ENCODE data around the gene KIAA0408. TPM values are rescaled to one million over a fixed set of nuclear protein-coding genes. Genes with fewer than 3 reads are reported as not detected.

KIAA0408 gene
- polyA plus RNA-seq, 1 donor from 2014 or later: 156 TPM

DNA sequence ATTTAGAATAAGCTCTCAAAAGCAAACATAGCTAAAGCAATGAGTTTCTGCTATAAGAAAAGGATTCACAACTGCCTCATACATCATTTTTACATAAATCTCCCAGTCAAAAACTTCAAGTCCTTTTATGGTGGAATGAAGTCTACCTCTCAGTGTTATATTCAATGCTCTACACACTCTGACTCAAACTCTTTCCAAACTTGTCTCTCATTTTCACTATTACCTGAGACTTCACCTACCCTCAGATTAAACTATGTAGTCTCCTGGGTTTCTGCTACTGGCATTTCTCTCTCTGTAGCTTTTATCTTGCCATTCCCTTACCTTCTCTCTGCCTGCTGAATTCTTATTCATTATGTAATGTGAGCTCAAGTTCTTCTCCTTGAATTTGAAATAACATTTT, 11.4 kb downstream of the KIAA0408 start (continued):
- TF ChIP-seq, protein P1, sequence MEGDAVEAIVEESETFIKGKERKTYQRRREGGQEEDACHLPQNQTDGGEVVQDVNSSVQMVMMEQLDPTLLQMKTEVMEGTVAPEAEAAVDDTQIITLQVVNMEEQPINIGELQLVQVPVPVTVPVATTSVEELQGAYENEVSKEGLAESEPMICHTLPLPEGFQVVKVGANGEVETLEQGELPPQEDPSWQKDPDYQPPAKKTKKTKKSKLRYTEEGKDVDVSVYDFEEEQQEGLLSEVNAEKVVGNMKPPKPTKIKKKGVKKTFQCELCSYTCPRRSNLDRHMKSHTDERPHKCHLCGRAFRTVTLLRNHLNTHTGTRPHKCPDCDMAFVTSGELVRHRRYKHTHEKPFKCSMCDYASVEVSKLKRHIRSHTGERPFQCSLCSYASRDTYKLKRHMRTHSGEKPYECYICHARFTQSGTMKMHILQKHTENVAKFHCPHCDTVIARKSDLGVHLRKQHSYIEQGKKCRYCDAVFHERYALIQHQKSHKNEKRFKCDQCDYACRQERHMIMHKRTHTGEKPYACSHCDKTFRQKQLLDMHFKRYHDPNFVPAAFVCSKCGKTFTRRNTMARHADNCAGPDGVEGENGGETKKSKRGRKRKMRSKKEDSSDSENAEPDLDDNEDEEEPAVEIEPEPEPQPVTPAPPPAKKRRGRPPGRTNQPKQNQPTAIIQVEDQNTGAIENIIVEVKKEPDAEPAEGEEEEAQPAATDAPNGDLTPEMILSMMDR (IDR thresholded peaks at IDR 0.05; ENCODE audit: poor library complexity, severe bottlenecking): no peak
- no peak for TF ChIP-seq POLR2AphosphoS5 (IDR thresholded peaks at IDR 0.05)

DNA sequence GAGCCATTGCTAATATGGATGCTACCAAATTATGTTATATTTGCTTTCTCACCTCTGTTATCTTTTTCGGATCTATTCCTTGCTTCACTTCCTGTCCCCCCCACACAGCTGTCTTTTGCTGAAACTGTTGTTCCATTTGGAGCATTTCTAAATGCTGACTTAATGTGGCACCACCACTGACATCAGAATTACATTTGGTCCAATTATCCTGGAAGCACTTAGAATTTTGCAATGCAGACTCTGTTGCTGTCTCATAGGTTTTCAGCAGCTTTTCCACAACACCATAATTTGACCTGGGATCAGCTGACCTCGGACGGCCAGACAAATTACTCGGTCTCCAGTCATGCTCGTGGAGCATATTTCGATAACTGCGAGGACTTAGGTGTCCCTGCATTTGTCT, 12.8 kb downstream of the KIAA0408 start:
- H4K20me1 ChIP-seq (ENCODE audit: insufficient read depth): no peaks in the 10 kb centered on the region
- H3K27me3 ChIP-seq (ENCODE audit: insufficient read depth, low read depth, low read length): no peaks in the 10 kb centered on the region
- no peaks in the 10 kb centered on the region for H3F3A ChIP-seq (ENCODE audit: insufficient read depth, low read length, poor library complexity, severe bottlenecking)
- H3K9ac ChIP-seq (ENCODE audit: low read length): no peak overlapping the region
- peaks cover 3% of the 10 kb centered on the region for H3K79me2 ChIP-seq (replicated peaks; ENCODE audit: insufficient read depth, low read length)
- H3K9me3 ChIP-seq (ENCODE audit: low read length): no peaks in the 10 kb centered on the region
- no peaks in the 10 kb centered on the region for H3K9me2 ChIP-seq (ENCODE audit: insufficient read depth, low read length)
- H3K4me3 ChIP-seq (ENCODE audit: low read length): no peak overlapping the region
- no peak overlapping the region for H3K4me2 ChIP-seq (ENCODE audit: low read length)
- H3K36me3 ChIP-seq (ENCODE audit: insufficient read depth, low read length): peaks cover 20% of the 10 kb centered on the region
- no peak for TF ChIP-seq SMC3 (conservative IDR thresholded peaks at IDR 0.05; ENCODE audit: poor library complexity)
- TF ChIP-seq RAD21 (conservative IDR thresholded peaks at IDR 0.05): no peak
- TF ChIP-seq POLR2AphosphoS5 (IDR thresholded peaks at IDR 0.05): no peak
- TF ChIP-seq, protein P1 (IDR thresholded peaks at IDR 0.05; ENCODE audit: poor library complexity, severe bottlenecking): no peak
- TF ChIP-seq TAF1 (IDR thresholded peaks at IDR 0.05; ENCODE audit: low read depth): no peak
- TF ChIP-seq, protein P2, sequence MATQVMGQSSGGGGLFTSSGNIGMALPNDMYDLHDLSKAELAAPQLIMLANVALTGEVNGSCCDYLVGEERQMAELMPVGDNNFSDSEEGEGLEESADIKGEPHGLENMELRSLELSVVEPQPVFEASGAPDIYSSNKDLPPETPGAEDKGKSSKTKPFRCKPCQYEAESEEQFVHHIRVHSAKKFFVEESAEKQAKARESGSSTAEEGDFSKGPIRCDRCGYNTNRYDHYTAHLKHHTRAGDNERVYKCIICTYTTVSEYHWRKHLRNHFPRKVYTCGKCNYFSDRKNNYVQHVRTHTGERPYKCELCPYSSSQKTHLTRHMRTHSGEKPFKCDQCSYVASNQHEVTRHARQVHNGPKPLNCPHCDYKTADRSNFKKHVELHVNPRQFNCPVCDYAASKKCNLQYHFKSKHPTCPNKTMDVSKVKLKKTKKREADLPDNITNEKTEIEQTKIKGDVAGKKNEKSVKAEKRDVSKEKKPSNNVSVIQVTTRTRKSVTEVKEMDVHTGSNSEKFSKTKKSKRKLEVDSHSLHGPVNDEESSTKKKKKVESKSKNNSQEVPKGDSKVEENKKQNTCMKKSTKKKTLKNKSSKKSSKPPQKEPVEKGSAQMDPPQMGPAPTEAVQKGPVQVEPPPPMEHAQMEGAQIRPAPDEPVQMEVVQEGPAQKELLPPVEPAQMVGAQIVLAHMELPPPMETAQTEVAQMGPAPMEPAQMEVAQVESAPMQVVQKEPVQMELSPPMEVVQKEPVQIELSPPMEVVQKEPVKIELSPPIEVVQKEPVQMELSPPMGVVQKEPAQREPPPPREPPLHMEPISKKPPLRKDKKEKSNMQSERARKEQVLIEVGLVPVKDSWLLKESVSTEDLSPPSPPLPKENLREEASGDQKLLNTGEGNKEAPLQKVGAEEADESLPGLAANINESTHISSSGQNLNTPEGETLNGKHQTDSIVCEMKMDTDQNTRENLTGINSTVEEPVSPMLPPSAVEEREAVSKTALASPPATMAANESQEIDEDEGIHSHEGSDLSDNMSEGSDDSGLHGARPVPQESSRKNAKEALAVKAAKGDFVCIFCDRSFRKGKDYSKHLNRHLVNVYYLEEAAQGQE (IDR thresholded peaks at IDR 0.05; ENCODE audit: borderline replicate concordance): no peak
- TF ChIP-seq EP300 (conservative IDR thresholded peaks at IDR 0.05; ENCODE audit: poor library complexity, severe bottlenecking): no peak
- TF ChIP-seq MXI1 (conservative IDR thresholded peaks at IDR 0.05; ENCODE audit: poor library complexity, severe bottlenecking): no peak
- TF ChIP-seq EZH2 (IDR thresholded peaks at IDR 0.05; ENCODE audit: borderline replicate concordance, insufficient read depth, low read length, poor library complexity, severe bottlenecking): no peak
- H3K27ac ChIP-seq (ENCODE audit: low read length): no peak overlapping the region
- H2AFZ ChIP-seq (ENCODE audit: low read depth, low read length): no peak overlapping the region

DNA sequence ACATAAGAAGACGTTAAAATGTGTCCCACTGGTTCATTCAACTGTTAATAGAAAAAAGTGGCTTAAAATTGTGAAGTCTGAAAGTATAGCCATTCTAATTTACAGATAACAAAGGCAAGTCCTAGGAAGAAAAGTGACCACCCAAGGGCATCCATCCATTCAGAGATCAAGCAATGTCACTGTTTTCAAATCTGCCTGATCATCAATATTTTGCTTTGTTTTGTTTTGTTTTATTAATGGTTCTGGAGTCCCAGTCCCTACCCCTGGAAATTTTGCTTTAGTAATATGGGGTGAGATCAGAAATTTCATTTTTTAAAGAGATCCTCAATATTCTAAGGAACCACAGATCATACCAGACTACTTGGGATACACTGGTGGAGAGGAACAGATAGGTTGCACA, 17.3 kb downstream of the KIAA0408 start:
- Histone ChIP-seq H3K79me2 (replicated peaks; ENCODE audit: insufficient read depth, low read length) (peaks cover 2% of the 10 kb centered on the region), H2AFZ (ENCODE audit: low read depth, low read length) (no peak overlapping the region), H3K36me3 (ENCODE audit: insufficient read depth, low read length) (peaks cover 11% of the 10 kb centered on the region), H3K27me3 (ENCODE audit: insufficient read depth, low read depth, low read length) (no peaks in the 10 kb centered on the region), H3K4me3 (ENCODE audit: low read length) (no peak overlapping the region), H3K9me3 (ENCODE audit: low read length) (no peaks in the 10 kb centered on the region), H3K4me2 (ENCODE audit: low read length) (no peak overlapping the region), H3F3A (ENCODE audit: insufficient read depth, low read length, poor library complexity, severe bottlenecking) (no peaks in the 10 kb centered on the region), H3K9me2 (ENCODE audit: insufficient read depth, low read length) (no peaks in the 10 kb centered on the region), H4K20me1 (ENCODE audit: insufficient read depth) (no peaks in the 10 kb centered on the region), H3K9ac (ENCODE audit: low read length) (no peak overlapping the region), H3K27ac (ENCODE audit: low read length) (no peak overlapping the region)
- no peak for TF ChIP-seq RAD21 (conservative IDR thresholded peaks at IDR 0.05)
- TF ChIP-seq EZH2 (IDR thresholded peaks at IDR 0.05; ENCODE audit: borderline replicate concordance, insufficient read depth, low read length, poor library complexity, severe bottlenecking): no peak
- TF ChIP-seq POLR2AphosphoS5 (IDR thresholded peaks at IDR 0.05): no peak
